Esophagus muscularis mucosa (tissue), 4 donors: ENCODE measurements around the gene AHSG. TPM values are rescaled to one million over a fixed set of nuclear protein-coding genes. Genes with fewer than 3 reads are reported as not detected.
"Not testable (repeated sequence)": the region's sequence is repeated elsewhere in the genome, so short reads cannot be mapped to it uniquely, and the experiment has no call there.

Source experiments
- DNase-seq: peaks from one replicate; pipeline ENCODE4 v3.0.0-alpha.2; 2017; ENCODE audit errors: extremely low spot score
- H3K27ac ChIP-seq, 4 donors: fragments of 200-600 bp; sonication (generic); replicated peaks in 1 of 4; 1 replicate in 3 of 4; 2 replicates in 1 of 4; pipeline ENCODE4 v1.5.1; 2016 to 2019; ENCODE audit warnings: mild to moderate bottlenecking in 1 of 4
- H3K27me3 ChIP-seq, 4 donors: fragments of 200-600 bp; sonication (generic); one replicate each; pipeline versions ENCODE4 v1.5.1 to v1.6.0; 2016 to 2019
- H3K36me3 ChIP-seq, 4 donors: fragments of 200-600 bp; sonication (generic); one replicate each; pipeline ENCODE4 v1.5.1; 2016 to 2019
- H3K4me1 ChIP-seq, 4 donors: fragments of 200-600 bp; sonication (generic); one replicate each; pipeline ENCODE4 v1.5.1; 2016 to 2019
- H3K4me3 ChIP-seq, 4 donors: fragments of 200-600 bp; sonication (generic); 1 replicate in 2 of 4; 2 replicates in 2 of 4; pipeline ENCODE4 v1.5.1; 2016 to 2019; ENCODE audit warnings: mild to moderate bottlenecking in 4 of 4, moderate library complexity in 1 of 4
- H3K9me3 ChIP-seq, 4 donors: fragments of 200-600 bp; sonication (generic); 1 replicate in 3 of 4; 2 replicates in 1 of 4; pipeline ENCODE4 v1.5.1; 2016 to 2019
- CTCF ChIP-seq, 3 experiments: fragments of 200-600 bp in 2 of 3; fragments of 450-650 bp in 1 of 3; sonication (generic) in 2 of 3; IDR thresholded peaks; one replicate each; pipeline ENCODE4 v1.5.1; 2017 to 2019; ENCODE audit warnings: antibody characterized with exemption in 3 of 3, mild to moderate bottlenecking in 2 of 3, moderate library complexity in 1 of 3
- EP300 ChIP-seq: sonication (generic); formaldehyde crosslinking; IDR thresholded peaks from one replicate; pipeline ENCODE4 v1.6.1; 2017; ENCODE audit warnings: antibody characterized with exemption
- POLR2A ChIP-seq: fragments of 450-650 bp; IDR thresholded peaks from one replicate; pipeline ENCODE4 v1.6.1; 2017; ENCODE audit warnings: antibody characterized with exemption, moderate library complexity, mild to moderate bottlenecking, low read depth
- POLR2AphosphoS5 ChIP-seq, 2 donors: sonication (generic); formaldehyde crosslinking; IDR thresholded peaks; one replicate each; pipeline ENCODE4 v1.6.1; 2017; ENCODE audit warnings: antibody characterized with exemption in 2 of 2
- WGBS: methylation state at CpG from one replicate; pipeline ENCODE4 v1.1.5; 2018; 5-methylcytosine and 5-hydroxymethylcytosine counted together
- intact Hi-C: fragments of 100-400 bp; cut with DNase I; formaldehyde crosslinking; loops from one replicate; pipeline ENCODE4 v1.15.1; 2023
- total RNA-seq, 4 donors: library from RNA; depleted of rRNA; stranded (reverse); fragments of >200 nt; gene quantifications; one replicate each; pipeline versions ENCODE4 v1.1.0 to v1.2.1, GENCODE V29; 2016

AHSG gene
- total RNA-seq, 4 donors from 2014 or later: not detected

GRCh38 chr3:186628756-186629155 lies 15.9 kb downstream of the AHSG start:
- intact Hi-C loops: no loop called here
- Histone ChIP-seq H3K9me3 (no peaks in the 10 kb centered on the region), H3K4me1 (no peaks in the 10 kb centered on the region), H3K36me3 (no peaks in the 10 kb centered on the region), H3K4me3 (no peak overlapping the region), H3K27me3 (peaks cover 0 to 7% (median 0%) of the 10 kb centered on the region in 4 donors), H3K27ac (no peak overlapping the region)
- TF ChIP-seq POLR2A: no peak
- no peak for TF ChIP-seq POLR2AphosphoS5 (IDR thresholded peaks at IDR 0.05)
- TF ChIP-seq CTCF (IDR thresholded peaks at IDR 0.05): no peak
- no peak for TF ChIP-seq EP300
- 89% methylated on average over 7 of the region's 7 CpGs for WGBS
- no peak for DNase-seq

- no peak overlapping the region for H3K27ac ChIP-seq
- H3K36me3 ChIP-seq: no peaks in the 10 kb centered on the region
- H3K4me3 ChIP-seq: no peak overlapping the region
- H3K27me3 ChIP-seq: peaks cover 0 to 7% (median 0%) of the 10 kb centered on the region in 4 donors
- peak; percentile 62 for DNase-seq
- TF ChIP-seq EP300: no peak
- TF ChIP-seq POLR2AphosphoS5 (IDR thresholded peaks at IDR 0.05): no peak
- TF ChIP-seq POLR2A: no peak
- no peak for TF ChIP-seq CTCF (IDR thresholded peaks at IDR 0.05)
- no peaks in the 10 kb centered on the region for H3K4me1 ChIP-seq
- intact Hi-C loops: no loop called here
- no peaks in the 10 kb centered on the region for H3K9me3 ChIP-seq
- 65% methylated on average over 6 of the region's 6 CpGs for WGBS
Measured at GRCh38 chr3:186630950-186631641, 18.2 kb downstream of the AHSG start.

GRCh38 chr3:186633481-186633880 lies 20.6 kb downstream of the AHSG start:
- peaks cover 0 to under 1% (median 0%) of the 10 kb centered on the region in 4 donors for H3K27me3 ChIP-seq
- no peaks in the 10 kb centered on the region for H3K9me3 ChIP-seq
- H3K4me3 ChIP-seq: no peak overlapping the region
- intact Hi-C loops: no loop called here
- TF ChIP-seq POLR2A (no peak), EP300 (no peak), CTCF (IDR thresholded peaks at IDR 0.05) (no peak), POLR2AphosphoS5 (IDR thresholded peaks at IDR 0.05) (no peak)
- H3K36me3 ChIP-seq: no peaks in the 10 kb centered on the region
- DNase-seq: no peak
- no peak overlapping the region for H3K27ac ChIP-seq
- no peaks in the 10 kb centered on the region for H3K4me1 ChIP-seq

- H3K27ac ChIP-seq, H3K27me3 ChIP-seq, intact Hi-C loops, H3K36me3 ChIP-seq, H3K4me3 ChIP-seq, DNase-seq, H3K4me1 ChIP-seq, H3K9me3 ChIP-seq: not testable (repeated sequence)
- 93% methylated on average over 5 of the region's 5 CpGs for WGBS
Measured at GRCh38 chr3:186634207-186634606, 21.3 kb downstream of the AHSG start.

GRCh38 chr3:186635532-186635931 lies 22.7 kb downstream of the AHSG start:
- Histone ChIP-seq H3K4me3 (no peak overlapping the region), H3K27me3 (peaks cover 0 to 6% (median 2%) of the 10 kb centered on the region in 4 donors), H3K9me3 (no peaks in the 10 kb centered on the region), H3K27ac (no peak overlapping the region), H3K4me1 (peaks cover 0 to 4% (median 2%) of the 10 kb centered on the region in 4 donors), H3K36me3 (no peaks in the 10 kb centered on the region)
- no peak for TF ChIP-seq POLR2A
- no peak for TF ChIP-seq POLR2AphosphoS5 (IDR thresholded peaks at IDR 0.05)
- no peak for TF ChIP-seq CTCF (IDR thresholded peaks at IDR 0.05)
- no peak for TF ChIP-seq EP300
- peak; percentile 74 for DNase-seq
- WGBS: 73% methylated on average over 3 of the region's 3 CpGs
- intact Hi-C loops: no loop called here
